ENCODE data around the gene NOCT. TPM values are rescaled to one million over a fixed set of nuclear protein-coding genes. Genes with fewer than 3 reads are reported as not detected.

NOCT gene
- total RNA-seq, result 8.6 TPM

GRCh38 chr4:139015269-139015947, at the start of gene NOCT:
Gene NOCT, plus strand, starts transcription at chr4:139015781. Its CDS starts 201 bp downstream, at chr4:139015982.

Small RNA genes lying within 50 kb of the gene (small RNA-seq; reads per million reads assigned to genes)
- gene RNU6-531P (ENCODE audit: low replicate concordance), result not detected

Other genes starting within 250 kb of the NOCT start
- 67.7 TPM for gene ELF2, start 161.4 kb downstream of the NOCT start, total RNA-seq